Measurements from ENCODE around the gene PES1. TPM values are rescaled to one million over a fixed set of nuclear protein-coding genes. Genes with fewer than 3 reads are reported as not detected.
A peak's percentile ranks its signal among the peaks of the same experiment; 100 is the strongest.
"Not testable (repeated sequence)": the region's sequence is repeated elsewhere in the genome, so short reads cannot be mapped to it uniquely, and the experiment has no call there.

PES1 gene
- total RNA-seq, 1 donor from 2014 or later: 97.5 TPM

- TF ChIP-seq, protein P1, sequence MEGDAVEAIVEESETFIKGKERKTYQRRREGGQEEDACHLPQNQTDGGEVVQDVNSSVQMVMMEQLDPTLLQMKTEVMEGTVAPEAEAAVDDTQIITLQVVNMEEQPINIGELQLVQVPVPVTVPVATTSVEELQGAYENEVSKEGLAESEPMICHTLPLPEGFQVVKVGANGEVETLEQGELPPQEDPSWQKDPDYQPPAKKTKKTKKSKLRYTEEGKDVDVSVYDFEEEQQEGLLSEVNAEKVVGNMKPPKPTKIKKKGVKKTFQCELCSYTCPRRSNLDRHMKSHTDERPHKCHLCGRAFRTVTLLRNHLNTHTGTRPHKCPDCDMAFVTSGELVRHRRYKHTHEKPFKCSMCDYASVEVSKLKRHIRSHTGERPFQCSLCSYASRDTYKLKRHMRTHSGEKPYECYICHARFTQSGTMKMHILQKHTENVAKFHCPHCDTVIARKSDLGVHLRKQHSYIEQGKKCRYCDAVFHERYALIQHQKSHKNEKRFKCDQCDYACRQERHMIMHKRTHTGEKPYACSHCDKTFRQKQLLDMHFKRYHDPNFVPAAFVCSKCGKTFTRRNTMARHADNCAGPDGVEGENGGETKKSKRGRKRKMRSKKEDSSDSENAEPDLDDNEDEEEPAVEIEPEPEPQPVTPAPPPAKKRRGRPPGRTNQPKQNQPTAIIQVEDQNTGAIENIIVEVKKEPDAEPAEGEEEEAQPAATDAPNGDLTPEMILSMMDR (conservative IDR thresholded peaks at IDR 0.05; ENCODE audit: low read depth, low read length): no peak
Measured at GRCh38 chr22:30568137-30568805, 23.4 kb downstream of the PES1 start.

DNA sequence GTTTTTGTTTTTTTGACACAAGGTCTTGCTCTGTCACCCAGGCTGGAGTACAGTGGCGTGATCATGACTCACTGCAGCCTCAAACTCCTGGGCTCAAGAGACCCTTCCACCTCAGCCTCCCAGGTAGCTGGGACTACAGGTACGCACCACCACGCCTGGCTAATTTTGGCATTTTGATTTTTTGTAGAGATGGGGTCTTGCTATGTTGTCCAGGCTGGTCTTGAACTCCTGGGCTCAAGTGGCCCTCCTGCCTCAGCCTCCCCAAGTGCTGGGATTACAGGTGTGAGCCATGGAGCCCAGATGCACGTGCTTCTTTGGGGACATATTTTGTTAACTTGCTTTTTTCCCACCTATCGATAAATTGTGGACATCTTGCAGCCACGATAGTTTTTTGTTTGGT lies 24.4 kb downstream of the PES1 start:
- H3K4me3 ChIP-seq (ENCODE audit: low read depth, low read length); DNase-seq (ENCODE audit: low read depth): not testable (repeated sequence)

More at GRCh38 chr22:30568137-30568805, 23.4 kb downstream of the PES1 start:
- no peak overlapping the region for H3K4me3 ChIP-seq (ENCODE audit: low read depth, low read length)
- no peak for DNase-seq (ENCODE audit: low read depth)

- TF ChIP-seq, protein P1 (conservative IDR thresholded peaks at IDR 0.05; ENCODE audit: low read depth, low read length): no peak
- peak; percentile 39 for DNase-seq (ENCODE audit: low read depth)
- no peak overlapping the region for H3K4me3 ChIP-seq (ENCODE audit: low read depth, low read length)
Measured at GRCh38 chr22:30566125-30566524, 25.6 kb downstream of the PES1 start.

GRCh38 chr22:30565341-30565740 lies 26.4 kb downstream of the PES1 start:
- no peak overlapping the region for H3K4me3 ChIP-seq (ENCODE audit: low read depth, low read length)
- DNase-seq (ENCODE audit: low read depth): no peak
- TF ChIP-seq, protein P1 (conservative IDR thresholded peaks at IDR 0.05; ENCODE audit: low read depth, low read length): no peak

DNA sequence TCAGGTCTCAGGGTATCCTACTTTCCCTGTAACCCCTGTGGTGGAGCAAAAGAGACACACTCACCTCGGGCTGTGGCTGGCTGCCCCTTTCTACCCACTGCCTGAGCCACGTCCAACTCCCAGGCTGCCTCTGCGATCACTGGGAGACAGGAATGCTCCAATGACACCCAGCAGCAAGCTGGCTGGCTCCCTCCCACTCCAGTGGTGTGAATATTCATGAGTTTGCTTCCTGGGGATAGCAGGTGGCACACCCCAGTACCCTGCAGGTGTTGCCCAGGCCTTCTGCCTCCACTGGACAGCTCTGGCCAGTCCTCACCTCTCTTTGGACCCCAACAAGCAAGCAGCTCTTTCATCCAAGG lies 27.0 kb downstream of the PES1 start:
- no peak for DNase-seq (ENCODE audit: low read depth)
- TF ChIP-seq, protein P1 (conservative IDR thresholded peaks at IDR 0.05; ENCODE audit: low read depth, low read length): no peak
- no peak overlapping the region for H3K4me3 ChIP-seq (ENCODE audit: low read depth, low read length)

DNA sequence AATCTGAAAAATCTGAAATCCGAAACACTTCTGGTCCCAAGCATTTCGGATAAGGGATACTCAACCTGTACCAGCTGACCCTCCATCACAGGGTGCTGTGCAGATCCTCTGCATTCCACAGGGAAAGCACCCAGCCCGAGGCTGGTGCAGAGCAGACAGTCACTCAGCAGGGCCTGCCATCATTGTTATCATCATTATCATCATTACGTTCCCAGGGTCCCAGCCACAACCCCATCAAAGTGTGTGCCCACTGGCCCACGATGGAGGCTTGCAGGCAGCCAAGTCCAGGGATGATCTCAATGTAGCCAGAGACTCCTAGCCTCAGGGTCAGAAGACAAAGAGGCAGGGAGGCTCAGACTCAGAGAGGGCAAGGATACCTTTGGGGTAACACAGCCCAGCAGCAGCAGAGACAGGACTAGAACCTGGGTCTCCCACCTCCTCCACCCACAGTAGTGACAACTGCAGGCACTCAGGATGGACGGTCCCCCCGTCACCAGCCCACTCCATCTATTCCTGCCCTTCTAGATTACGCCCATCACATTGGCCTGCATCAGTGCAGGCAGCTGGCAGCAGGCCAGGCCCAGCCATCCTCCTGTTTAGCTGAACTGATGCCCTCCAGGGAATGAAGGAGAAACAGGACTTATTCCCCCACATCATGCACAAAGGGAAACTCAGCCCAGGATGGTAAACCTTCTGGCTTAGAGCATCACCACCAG lies 27.5 kb downstream of the PES1 start:
- no peak for DNase-seq (ENCODE audit: low read depth)
- TF ChIP-seq, protein P1 (conservative IDR thresholded peaks at IDR 0.05; ENCODE audit: low read depth, low read length): no peak
- H3K4me3 ChIP-seq (ENCODE audit: low read depth, low read length): no peak overlapping the region

GRCh38 chr22:30562366-30562765 lies 29.3 kb downstream of the PES1 start:
- peak; percentile 64 for DNase-seq (ENCODE audit: low read depth)
- H3K4me3 ChIP-seq (ENCODE audit: low read depth, low read length): no peak overlapping the region
- TF ChIP-seq, protein P1 (conservative IDR thresholded peaks at IDR 0.05; ENCODE audit: low read depth, low read length): no peak

Measured in epithelial cell of proximal tubule (primary cell).